NCI-H2227 treated with DMSO at 0.1 percent for 48 hours (cell line): ENCODE measurements around the gene TRIM33.
"Not testable (repeated sequence)": the region's sequence is repeated elsewhere in the genome, so short reads cannot be mapped to it uniquely, and the experiment has no call there.

Experiments used
- DNase-seq: peaks from one replicate; lab custom pipeline; 2025; lab: John Stamatoyannopoulos, UW

The TRIM33 gene

DNA sequence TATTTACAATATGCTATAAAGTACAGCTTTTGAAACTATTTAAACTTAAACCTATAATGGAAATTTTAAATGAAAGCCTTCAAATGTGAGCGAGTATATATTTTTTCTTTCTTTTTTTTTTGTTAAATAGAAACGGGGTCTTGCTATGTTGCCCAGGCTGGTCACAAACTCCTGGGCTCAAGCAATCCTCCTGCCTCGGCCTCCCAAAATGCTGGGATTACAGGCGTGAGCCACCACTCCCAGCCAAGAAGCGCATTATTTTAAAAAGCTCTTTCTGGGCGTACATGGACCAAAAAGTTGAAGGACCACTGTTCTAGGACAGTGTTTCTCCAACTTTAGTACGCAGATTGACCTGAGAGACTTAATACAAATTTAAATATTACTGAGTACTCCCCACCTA lies 87.5 kb downstream of the TRIM33 start:
- no peak for DNase-seq

GRCh38 chr1:114418948-114419347 lies 92.1 kb downstream of the TRIM33 start:
- DNase-seq = not testable (repeated sequence)

DNA sequence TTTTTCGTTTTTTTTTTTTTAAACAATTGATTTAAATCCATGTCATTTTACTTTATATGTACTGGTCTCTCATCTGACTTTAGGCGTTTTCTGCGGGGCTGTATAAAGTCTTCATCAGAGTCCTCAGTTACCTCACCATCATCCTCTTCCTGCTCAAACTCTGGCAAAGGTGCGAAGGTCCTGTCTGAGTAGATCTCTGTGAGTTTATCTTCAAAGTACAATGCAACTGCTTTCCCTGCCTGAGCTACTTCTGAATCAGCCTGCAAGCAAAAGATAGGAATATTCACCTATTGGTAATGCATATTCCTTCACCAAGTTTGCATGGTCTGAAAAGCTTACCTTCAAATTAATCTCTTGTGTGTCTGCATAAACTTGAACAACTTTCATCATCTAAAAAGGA lies 113.4 kb downstream of the TRIM33 start:
- DNase-seq = no peak

DNA sequence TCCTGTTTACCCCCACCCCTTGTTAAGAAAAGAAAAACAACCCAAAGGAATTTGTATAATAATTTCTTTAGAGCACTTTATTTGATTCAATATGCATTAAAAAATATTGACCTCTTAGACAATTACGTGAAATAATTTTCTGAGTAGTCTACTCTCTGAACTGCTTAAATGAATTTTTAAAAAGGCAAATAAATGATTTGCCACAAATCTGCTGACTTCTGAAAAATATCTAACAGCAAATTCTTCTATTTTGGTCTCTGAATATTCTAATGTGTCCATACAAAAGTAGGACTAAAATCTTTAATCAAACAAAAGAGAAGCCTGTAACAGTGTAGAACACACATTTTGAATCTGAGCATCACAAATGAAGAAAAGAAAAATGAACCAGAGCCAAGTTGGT lies 115.1 kb downstream of the TRIM33 start:
- DNase-seq = no peak

- no peak for DNase-seq
These were observed 120.0 kb downstream of the TRIM33 start for GRCh38 chr1:114390960-114391359.

DNA sequence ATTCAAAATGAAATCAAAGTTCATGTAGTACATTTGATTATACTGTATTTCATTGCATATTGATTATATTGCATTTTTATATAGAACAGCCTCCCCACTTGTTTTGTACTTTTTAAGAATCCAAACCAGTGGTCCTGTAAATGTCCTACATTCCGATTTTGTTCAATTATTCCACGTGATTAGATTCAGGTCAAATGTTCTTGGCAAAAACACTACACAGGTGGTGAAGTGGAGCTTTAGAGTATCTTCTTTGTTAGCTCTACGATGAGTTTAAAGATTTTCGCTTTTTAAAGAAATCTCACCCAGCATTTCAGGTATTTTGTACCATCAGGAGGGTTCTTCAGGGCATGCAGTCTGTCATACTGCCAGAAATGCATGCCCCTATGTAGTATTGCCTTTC lies 120.6 kb downstream of the TRIM33 start:
- no peak for DNase-seq

DNA sequence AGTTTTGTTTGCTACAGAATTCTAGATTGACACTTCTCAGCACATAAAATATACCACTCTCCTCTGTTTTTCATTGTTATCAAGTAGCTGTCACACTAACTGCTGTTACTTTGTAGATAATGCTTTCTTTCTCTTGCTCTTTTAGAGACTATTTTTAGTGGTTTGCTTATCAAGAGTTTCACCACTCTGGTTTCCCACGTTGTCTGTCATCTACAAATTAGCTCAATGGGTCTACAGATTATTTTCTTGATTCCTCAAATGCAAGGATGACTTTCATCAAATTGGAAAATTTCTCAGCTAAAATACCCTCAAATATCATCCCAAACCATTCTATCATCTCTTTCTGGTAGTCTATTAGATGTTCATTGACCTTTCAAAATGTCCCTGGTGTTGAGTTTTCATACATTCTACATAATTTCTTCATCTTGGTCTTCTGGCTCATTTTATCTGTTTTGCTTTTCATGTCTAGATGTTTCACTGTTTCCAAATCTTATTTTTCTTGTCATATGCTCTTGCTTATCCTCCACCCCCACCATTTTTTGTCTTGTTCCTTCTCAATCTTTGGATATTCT lies 122.5 kb downstream of the TRIM33 start:
- no peak for DNase-seq

- not testable (repeated sequence) for DNase-seq
These were observed 123.4 kb downstream of the TRIM33 start for GRCh38 chr1:114387585-114387984.

DNA sequence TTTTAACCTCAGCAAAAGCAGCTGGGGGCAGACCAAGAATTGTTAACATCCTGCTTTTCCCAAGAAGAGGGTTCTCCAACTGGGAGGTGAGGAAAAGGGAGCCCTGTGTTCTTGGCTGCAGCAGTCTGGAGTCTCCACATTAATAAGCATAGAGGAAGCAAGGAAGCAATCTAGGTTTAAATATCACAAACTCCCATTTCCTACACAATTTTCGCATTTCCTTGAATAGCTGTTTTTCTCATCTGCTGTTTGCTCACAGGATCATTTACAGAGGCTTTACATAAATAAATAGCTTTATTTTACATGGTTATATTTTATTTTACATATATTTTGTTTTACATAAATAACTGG lies 124.0 kb downstream of the TRIM33 start:
- no peak for DNase-seq

DNA sequence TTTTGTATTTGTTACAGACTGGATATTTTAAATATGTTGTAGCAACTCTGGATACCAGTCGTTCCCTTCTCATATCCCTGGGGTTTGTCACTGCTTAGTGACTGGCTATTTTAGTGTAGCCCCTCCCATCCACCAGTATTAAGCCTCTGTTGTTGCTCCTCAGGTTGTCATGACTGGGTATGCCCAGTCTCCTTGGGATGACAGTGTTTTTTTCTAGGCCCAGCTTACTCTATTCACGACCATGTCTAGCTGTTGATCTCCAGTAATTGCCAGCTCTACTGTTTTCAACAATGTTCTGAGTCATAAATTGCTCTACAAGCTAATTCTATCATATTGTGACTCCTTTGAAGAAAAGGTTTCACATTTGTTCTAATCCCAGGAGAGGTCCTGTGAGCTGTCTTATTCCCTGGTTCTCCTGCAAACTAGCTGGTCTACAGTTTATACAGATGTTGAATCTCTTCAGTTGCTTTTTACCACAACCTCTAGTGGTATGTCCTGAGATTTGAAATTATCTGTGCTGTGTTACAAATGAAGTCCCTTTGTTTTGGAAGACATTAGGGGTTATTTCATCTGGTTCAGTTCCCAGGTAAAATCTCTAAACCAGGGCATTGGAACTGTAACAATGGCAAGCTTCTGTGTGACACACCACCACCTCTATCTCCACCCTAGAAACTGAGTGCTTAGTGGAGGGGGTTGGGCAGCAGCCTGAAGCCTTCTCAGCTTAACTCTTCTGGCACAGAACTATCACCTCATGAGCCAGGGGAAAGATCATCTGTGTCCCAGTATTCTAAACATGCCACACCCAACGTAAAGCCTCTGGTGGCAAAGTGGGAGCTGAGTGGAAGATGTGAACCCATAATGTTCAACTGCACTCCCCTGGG lies 124.6 kb downstream of the TRIM33 start:
- no peak for DNase-seq

DNA sequence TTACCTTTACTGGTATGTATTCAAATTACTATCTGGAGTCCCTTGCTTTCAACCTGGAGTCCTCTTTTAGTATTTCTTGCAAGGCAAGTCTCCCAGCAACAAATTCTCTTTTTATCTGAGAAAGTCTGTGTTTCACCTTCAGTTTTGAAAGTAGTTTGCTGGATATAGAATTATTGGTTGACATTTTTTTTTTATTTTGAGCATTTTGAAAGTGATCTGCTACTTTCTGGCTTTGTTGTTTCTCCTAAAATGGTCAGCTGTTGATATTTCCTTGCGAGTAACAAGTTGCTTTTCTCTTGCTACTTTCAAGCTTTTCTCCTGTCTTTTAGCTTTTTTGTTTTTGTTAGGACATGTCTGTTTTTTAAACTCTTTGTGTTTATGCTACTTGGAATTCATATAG lies 126.1 kb downstream of the TRIM33 start:
- no peak for DNase-seq

GRCh38 chr1:114379987-114380386 lies 131.0 kb downstream of the TRIM33 start:
- no peak for DNase-seq

GRCh38 chr1:114379358-114379757 lies 131.6 kb downstream of the TRIM33 start:
- no peak for DNase-seq

DNA sequence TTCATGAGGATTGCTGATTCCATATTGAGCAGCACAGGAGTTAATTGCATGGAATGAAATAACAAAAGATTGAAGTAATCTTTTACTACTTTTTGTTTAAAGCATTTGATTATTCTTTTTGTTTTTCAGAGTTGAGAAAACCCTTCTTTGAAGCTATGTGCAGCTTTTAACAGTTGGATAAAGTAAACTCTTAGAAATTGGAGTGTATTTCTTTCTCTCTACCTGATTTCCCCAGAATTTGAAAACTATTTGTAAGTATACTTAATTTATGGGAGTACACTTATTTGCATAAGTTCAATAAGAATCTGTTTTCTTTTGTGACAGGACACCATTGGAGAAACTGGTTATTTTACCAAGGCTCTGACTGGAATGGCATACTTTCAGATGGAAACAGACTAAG lies 133.6 kb downstream of the TRIM33 start:
- no peak for DNase-seq

GRCh38 chr1:114369930-114370329 lies 141.1 kb downstream of the TRIM33 start:
- no peak for DNase-seq

- DNase-seq = not testable (repeated sequence)
These were observed 141.6 kb downstream of the TRIM33 start for GRCh38 chr1:114369266-114369919.

- DNase-seq = no peak
These were observed 142.3 kb downstream of the TRIM33 start for GRCh38 chr1:114368560-114369255.

GRCh38 chr1:114367810-114368209 lies 143.2 kb downstream of the TRIM33 start:
- DNase-seq = no peak

DNA sequence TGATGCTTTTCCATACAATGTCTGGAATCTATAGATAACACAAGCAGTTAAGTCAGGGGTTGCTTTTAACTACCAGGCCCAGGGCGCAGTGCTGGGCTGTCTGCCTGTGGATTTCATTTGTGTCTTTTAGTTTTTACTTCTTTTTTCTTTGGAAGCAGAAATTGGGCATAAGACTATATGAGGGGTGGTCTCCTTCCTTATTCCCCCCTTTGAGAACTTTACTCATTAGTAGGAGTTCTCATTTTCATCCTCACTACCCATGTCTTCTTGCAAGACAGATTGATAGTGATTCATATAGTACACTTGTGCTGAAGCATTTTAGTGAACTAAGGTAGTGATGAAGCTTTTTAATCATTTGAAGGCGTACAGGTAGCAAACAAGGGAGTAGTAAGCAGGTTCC lies 147.8 kb downstream of the TRIM33 start:
- not testable (repeated sequence) for DNase-seq

GRCh38 chr1:114359791-114360190 lies 151.2 kb downstream of the TRIM33 start:
- DNase-seq = no peak

- no peak for DNase-seq
These were observed 155.8 kb downstream of the TRIM33 start for GRCh38 chr1:114355240-114355639.

DNA sequence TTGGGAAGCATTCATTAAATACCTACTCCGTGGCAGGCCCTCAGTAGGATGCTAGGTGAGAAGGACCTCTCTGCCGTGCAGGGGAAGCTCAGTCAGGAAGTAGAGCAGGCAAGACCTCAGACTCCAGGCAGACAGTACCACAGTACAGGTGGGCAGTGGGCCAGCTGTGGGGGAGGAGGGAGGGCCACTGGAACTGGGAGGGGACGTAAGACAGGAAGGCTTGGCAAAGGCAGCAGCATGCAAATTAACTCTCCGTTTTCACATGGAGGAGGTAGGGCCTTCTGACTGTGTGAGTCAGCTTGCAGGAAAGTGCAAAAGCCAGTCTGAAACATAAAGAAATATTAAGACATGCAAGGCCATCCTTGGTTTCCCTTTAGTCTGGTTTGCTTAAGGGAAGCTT lies 157.7 kb downstream of the TRIM33 start:
- DNase-seq = no peak

GRCh38 chr1:114352797-114353196 lies 158.2 kb downstream of the TRIM33 start:
- DNase-seq = no peak
